Measurements from ENCODE around the gene HEPN1.

HEPN1 gene

DNA sequence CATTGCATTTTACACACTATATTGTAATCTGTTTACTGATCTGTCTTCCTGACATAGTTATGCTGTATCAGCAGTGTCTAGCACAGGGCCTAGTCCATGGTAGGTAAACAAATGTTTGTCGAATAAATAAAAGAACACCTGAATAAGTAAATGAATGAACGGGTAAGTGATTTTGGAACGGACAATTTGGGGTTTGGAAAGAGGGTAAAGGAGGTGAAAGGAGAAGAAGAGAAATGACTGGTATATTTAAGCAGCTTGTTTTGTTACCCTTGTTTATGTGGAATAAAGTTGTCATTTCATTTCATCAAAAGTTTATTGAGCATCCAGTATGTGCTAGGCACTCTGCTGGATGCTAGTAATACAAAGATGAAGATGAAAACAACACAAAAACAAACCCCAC, at the start of gene HEPN1:
Gene HEPN1 (plus strand): TSS at position 301 of the 400 bp plus-strand sequence.
- no peak for DNase-seq

DNA sequence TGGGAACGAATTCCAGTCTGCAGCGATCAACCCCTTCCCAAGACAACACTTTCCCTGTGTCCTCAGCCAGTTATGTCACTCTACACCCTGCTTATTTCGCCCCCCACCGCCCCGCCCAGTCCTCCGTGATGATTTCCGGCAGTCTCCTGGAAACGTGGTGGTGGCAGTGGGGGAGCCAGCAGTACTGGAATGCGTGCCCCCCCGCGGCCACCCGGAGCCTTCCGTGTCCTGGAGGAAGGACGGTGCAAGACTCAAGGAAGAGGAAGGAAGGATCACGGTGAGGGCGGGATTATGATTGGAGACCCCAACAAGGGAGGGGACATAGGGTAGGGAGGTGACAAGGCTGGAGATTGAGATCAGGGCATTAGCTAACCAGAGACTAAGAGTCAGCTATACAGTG, 49.7 kb upstream of the HEPN1 start:
- DNase-seq: no peak

DNA sequence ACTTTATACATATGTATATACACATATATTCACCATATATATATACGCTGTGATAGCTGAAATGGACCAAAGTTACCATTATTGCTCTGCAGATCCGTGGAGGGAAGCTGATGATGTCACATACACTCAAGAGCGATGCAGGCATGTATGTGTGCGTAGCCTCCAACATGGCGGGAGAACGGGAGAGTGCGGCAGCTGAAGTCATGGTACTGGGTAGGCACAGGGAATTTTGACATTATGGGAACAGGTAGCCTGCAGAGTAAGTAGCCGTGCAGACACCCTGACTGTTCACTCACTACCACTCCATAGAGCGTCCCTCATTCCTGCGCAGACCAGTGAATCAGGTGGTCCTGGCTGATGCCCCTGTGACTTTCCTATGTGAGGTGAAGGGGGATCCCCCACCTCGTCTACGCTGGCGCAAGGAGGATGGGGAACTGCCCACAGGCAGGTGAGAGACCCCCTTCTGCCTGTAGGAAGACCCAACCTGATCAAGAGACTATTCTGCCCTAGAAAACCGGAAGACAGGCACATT, 49.1 kb upstream of the HEPN1 start:
- no peak for DNase-seq

DNA sequence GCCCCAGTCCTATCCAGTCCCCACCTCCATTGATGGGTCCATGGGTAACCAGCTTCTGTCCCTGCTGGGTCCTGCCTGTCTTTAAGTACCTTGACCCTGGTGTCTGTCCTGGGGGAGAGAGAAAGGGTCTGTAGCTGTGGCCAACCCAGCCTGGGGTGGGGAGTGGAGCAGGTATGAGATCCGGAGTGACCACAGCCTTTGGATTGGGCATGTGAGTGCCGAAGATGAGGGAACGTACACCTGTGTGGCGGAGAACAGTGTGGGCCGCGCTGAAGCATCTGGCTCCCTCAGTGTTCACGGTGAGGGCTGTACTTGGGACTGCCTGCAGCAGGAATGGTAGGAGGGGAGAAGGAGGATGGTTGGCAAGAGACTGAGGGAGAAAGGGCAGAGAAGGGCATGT, 48.6 kb upstream of the HEPN1 start:
- no peak for DNase-seq

DNA sequence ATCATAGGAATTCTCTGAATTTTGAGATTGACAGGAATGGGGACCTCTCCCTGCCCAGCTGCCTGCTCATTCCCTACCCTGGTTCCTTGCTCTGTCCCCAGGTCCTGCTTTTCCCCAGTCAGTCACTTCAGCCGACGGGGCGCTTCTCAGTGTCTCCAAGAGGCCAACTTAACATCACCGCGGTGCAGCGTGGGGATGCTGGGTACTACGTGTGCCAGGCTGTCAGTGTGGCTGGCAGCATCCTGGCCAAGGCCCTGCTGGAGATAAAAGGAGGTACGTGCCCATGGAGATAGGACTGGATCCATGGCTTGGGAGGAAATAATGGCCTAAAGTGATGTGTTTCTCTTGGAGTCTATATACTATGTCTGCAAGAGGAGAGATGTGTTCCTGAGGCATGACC, 46.8 kb upstream of the HEPN1 start:
- DNase-seq: no peak

DNA sequence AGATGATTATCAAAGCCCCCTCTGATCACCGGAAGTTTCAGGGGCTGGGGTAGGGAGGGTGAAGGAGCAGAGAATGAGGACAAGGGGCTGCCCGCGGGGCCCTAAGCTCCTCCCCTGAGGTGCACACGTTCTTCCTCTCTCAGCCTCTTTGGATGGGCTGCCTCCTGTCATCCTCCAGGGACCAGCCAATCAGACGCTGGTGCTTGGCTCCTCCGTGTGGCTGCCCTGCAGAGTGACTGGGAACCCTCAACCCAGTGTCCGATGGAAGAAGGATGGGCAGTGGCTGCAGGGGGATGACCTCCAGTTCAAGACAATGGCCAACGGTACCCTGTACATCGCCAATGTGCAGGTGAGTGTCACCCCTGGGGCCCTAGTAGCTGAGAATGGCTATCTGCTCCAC, 46.3 kb upstream of the HEPN1 start:
- DNase-seq: no peak

DNA sequence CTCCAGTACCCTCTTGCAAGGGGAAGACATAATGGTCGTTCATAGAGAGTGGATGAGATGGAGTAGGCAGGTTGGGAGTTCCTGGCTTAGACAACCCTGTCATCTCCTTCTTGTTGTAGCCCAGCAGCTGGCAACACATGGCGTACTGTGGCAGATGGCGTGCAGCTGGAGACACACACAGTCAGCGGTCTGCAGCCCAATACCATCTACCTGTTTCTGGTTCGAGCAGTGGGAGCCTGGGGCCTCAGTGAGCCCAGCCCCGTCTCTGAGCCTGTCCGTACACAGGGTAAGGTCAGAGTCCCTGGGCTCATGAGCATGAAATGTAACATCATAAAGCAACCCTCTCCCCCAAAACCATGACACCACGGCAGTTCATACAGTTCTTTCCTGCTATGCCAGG, 45.1 kb upstream of the HEPN1 start:
- DNase-seq: no peak

DNA sequence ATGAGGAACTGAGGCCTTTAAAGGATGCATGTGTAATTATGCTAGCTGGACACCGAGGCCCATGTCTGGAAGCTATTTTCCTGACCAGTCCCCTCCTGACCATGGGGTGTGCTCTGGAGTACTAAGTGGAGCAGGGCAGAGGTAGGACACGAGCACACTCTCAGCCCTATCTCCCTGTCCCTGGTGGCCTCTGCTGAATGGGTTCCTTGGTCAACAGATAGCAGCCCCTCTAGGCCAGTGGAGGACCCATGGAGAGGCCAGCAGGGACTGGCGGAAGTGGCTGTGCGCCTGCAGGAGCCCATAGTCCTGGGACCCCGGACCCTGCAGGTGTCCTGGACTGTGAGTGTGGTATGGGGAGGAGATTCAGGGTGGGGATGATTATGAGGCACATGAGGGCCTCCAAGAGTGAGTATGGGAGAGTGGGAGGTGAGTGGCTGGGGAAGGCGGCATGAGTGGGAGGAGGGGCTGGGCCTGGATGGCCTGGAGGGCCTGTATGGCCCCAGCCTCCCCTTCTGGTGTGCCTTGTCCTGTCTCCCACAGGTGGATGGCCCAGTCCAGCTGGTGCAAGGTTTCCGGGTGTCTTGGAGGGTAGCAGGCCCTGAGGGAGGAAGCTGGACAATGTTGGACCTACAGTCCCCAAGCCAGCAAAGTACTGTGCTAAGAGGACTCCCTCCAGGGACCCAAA, 44.3 kb upstream of the HEPN1 start:
- DNase-seq: no peak

DNA sequence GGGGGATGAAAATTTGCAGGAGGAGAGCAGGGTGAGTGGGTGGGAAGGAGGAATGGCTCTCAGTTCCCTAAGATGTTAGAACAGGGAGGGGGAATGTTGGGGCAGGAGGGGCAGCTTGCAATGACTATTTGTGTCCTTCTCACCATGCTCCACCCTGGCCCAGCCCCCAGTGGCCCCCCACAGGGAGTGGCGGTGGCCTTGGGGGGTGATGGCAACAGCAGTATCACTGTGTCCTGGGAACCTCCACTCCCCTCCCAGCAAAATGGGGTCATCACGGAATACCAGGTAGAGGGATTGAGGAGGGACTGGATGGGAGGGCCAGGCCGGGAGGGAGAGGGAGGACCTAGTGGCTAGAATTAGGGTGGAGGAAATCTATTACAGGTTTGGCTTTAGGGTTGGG, 43.6 kb upstream of the HEPN1 start:
- DNase-seq: no peak

DNA sequence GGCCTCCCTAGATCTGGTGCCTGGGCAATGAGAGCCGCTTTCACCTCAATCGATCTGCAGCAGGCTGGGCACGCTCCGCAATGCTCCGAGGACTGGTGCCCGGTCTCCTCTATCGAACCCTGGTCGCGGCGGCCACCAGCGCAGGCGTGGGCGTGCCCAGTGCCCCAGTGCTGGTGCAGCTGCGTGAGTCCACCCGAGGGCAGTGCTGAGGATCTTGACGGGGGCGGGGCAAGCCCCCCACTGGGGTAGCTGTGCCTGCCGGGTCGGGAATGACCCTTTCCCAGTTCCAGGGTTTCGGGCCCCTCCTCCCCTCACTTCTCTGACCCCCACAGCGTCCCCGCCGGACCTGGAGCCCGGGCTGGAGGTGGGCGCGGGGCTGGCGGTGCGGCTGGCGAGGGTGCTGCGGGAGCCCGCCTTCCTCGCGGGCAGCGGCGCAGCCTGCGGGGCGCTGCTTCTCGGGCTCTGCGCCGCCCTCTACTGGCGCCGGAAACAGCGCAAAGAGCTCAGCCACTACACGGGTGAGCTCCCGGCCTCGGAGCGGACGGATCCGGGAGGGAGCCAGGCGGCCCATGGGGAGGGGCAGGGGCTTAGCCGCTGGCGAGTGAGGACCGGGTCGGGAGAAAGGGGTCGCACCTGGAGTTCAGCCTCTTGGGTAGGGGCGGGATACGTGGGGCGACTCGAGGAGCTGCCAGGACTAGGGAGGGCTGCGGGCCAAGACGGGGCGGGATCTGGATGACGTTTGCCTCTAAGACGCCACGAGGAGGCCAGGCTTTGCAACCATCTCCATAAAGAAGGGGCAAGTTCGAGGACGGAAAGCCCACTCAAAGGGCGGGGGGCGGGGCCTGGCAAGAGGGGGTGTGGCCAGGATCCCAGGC, 42.9 kb upstream of the HEPN1 start:
- peak; percentile 53 to 60 for DNase-seq

DNA sequence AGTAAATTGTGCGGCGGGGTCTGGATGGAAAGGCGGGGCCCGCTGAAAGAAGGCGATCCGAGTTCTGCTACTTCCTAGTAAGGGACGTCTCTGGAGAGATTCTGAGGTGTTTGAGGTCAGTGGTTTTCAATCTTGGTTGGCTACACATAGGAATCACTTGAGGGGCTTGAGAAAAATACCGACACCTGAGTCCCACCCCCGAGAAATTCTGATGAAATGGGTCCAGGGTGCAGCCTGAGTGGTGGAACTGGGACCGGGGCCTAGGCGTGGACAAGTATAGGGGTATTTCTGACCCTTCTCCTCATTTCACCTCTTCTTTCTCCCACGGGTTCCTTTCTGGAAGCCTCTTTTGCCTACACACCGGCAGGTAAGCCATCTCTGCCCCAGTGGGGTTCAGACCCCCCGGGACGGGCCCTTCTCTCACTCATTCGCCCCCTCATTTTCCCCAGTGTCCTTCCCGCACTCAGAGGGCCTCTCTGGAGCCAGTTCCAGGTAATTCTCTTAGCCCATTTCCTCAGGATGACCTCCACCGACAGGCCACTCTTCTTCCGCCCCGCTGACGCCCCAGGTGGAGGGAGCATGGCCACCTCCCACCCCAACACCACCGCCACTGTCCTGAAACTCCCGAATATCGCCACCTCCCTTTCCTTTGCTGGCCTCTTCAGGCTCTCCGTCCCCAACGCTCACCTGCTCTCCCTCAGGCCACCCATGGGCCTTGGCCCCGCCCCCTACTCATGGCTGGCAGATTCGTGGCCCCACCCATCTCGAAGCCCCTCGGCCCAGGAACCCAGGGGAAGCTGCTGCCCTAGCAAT, 42.0 kb upstream of the HEPN1 start:
- DNase-seq: no peak

DNA sequence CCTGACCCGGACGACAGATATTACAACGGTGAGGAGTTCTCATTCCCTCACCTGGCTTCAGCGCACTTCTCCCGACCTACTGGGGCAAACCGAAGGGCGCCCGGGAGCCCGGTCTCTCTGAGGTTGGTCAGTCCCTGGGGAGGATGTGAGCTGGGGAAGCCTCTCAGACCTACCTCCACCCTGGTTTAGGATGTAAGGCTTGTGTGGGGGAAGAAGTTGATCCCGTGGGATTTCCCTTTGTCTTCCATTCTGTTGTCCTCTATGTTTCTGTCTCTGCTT, 41.5 kb upstream of the HEPN1 start:
- DNase-seq: no peak

DNA sequence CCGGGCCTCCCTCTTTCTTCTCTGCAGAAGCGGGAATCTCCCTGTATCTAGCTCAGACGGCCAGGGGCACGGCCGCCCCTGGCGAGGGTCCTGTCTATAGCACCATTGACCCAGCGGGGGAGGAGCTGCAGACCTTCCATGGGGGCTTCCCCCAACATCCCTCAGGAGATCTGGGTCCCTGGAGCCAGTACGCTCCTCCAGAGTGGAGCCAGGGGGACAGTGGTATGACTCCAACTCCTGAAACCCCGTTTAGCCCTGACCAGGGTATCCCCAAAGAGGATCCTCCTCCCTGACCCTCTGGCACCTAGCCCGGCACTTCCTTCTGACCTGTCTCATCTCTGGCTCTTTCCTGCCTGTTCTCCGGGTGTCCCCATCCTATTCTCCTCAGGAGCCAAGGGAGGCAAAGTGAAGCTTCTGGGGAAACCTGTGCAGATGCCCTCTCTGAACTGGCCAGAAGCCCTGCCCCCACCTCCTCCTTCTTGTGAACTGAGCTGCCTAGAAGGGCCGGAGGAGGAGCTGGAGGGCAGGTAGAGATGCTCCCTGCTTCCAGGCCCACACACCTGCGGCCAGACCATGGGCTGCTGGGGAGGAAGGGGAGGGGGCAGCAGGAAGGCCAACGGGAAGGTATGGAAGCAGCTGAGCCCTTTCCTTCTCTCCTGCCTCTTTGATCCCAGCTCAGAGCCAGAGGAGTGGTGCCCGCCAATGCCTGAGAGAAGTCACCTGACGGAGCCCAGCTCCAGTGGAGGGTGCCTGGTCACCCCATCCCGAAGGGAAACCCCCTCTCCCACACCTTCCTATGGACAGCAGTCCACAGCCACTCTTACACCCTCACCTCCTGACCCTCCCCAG, 40.9 kb upstream of the HEPN1 start:
- DNase-seq: no peak

DNA sequence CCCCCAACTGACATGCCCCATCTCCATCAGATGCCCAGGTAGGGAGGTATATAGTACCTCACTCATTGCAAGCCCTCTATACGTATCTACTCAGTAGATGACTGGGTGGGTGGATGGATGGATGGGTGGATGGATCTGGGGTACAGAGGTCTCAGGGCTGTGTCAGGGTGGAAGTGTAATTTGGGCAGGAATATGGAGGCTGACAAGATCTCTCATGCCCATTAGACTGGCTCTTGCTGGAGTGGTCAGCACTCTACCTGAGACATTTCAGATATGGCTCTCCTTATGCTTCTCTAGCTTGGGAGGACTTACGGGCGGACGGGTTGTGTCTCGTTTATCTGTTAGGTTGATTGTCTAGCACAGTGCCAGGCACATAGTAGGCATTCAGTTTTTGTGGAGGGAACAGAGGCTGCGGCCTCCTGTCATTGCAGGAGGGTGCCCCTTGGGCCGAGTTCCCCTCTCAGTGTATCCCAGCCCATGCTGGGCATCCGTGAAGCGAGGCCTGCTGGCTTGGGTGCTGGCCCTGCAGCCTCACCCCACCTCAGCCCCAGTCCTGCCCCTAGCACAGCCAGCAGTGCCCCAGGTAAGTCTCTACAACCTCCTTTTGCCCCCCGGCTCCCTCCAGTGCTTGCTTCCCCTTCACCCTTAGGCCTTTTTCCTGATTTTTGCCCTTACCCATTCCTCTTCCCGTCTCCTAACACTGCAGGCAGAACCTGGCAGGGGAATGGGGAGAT, 40.1 kb upstream of the HEPN1 start:
- no peak for DNase-seq

DNA sequence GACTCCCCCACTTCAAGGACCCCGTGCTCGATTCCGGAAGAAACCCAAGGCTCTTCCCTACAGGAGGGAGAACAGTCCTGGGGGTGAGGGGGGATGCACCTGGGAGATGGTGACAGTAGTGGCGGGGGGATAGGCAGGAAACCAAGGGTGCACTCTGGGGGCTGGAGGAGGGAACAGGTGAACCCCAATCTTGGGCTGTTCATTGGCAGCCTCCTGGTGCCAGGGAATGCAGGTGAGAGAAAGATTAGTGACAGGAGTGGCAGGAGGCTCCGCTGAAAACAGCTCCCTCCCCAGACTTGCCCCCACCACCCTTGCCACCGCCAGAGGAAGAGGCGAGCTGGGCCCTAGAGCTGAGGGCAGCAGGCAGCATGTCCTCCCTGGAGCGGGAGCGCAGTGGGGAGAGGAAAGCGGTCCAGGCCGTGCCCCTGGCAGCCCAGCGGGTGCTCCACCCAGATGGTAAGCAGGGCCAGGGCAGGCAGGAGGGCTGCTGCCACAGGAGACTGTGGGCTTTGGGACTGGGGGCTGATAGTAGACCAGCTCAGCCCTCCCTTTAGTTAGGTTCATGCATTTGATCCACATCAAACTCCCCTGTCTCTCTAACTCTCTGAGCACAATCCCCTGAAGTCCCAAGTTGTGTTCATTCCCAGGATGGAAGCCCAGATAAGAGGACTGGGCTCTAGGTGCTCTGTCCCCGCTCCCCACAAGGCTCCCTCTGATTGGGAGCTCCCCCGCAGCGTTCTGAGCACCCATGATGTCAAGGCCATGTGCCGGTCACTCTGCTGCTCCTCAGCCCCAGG, 39.4 kb upstream of the HEPN1 start:
- no peak for DNase-seq

DNA sequence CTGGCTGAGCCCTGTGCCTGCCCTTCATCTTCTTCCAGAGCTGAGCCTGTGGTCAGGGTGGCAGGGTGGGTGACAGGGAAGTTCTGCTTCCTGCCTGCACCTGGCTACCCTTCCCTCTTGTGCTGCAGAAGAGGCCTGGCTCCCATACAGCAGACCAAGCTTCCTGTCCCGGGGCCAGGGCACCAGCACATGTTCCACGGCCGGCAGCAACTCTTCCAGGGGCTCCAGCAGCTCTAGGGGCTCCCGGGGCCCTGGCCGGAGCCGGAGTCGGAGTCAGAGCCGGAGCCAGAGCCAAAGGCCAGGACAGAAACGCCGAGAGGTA, 38.8 kb upstream of the HEPN1 start:
- DNase-seq: no peak

DNA sequence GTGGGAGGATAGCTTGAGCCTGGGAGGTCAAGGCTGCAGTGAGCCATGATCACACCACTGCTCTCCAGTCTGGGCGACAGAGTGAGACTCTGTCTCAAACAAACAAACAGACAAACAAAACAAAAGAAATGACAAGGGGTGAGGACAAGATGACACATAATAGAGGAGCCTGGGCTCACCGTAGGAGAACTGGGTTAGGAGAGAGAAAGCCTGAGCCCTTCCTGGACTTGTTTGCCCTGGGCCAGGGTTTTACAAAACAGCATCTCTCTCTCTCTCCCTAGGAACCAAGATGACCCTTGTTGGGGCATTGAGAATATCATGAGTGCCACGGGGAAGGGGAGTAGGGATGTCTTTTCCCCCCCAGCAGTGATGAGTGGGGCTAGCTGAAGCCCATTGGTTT, 38.1 kb upstream of the HEPN1 start:
- DNase-seq: no peak

DNA sequence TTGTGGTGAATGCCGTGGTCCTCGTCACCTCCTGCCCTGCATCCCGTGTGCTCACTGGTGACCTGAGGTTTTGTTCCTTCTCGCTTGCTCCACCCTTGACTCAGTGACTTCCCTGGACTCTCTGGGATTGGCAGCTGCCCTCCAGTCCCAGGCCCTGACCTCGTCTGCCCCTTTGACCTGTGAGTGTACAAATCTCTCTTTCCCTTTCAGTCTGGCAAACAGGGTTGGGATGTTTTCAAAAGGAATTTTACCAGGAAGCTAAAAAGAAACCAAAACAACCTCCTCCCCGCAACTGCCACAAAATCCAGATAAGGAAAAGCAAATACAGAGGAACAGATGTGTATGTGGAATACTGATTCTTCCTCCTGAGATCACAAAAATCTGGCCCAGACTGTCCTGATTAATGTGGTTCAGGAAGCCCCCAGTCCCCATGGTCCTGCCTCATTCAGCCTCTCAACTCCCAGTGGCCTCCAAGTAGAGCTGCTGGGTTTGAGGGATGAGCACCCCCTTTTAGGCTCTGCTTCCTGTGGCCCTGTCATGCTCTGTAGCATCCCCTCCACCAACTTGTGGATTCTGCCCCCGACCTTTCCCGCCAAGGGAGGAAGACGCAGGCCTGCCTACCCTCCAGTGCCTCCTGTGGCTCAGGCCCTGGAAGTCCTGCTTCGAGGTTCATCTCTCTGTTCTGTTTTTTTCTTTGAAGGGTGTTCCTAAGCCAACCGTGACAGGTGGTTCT, 36.5 kb upstream of the HEPN1 start:
- no peak for DNase-seq

DNA sequence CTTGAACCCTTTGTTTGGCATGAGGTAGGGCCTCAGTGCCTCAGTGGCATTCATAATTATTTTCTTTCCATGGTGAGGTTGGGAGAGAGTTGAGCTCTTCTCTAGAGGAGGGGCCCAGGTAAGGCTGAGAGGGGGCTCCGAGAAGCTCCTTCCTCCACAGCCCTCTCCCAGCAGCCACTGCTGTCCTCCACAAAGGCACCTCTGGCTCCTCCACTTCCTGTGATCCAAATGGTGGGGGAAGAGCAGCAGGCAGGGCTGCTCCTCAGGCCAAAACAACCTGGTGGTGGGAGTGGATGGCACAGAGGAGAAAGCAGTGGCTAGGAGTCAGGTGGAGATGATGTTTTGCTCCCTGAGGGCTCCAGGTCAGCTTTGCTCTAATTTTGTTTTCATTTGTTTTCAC, 34.7 kb upstream of the HEPN1 start:
- DNase-seq: no peak

DNA sequence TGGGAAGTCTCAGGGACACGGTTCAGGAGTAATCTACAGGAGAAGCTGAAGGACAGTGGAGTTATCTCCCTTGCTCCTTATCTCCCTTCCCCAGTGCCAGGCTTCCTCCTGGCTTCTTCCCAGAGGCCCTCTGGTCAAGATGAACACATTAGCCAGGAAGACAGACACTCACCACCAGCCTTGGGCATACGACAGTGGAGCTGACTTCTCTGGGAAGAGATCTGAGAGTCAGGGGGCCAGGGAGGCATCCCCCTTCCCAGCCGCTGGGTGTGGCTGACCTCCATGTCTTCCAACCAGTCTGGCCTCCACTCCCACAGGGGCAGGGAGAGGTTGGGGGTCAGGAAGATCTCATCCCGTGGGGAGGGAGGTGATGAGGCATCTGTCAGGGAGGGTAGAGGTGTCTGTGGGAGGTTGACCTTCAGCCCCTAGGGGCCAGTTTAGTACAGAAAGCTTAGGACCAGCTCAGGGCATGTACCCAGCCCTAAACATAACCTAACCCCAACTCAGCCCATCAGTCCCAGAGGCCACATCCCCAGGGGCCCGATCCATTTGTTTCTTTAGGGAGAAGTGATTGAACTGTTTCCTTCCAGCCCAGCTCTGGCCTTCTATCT, 34.1 kb upstream of the HEPN1 start:
- no peak for DNase-seq

Measured in Kasumi-1 (cell line).